ENCODE measurements around the gene DYNLRB2. TPM values are rescaled to one million over a fixed set of nuclear protein-coding genes. Genes with fewer than 3 reads are reported as not detected.

Gene DYNLRB2
- total RNA-seq (10 to 100 TPM in 1 of 7 donors, 1 to 10 TPM in 6; 1.2 to 20.0 (median 3.0) TPM), polyA plus RNA-seq (1 to 10 TPM; 1.7 to 1.9 TPM)
- long read RNA-seq, donor 1, result 0 reads
- long read RNA-seq, donor 2, partial matches to known transcripts, result 0 of 3 reads
- long read RNA-seq, donor 2, other reads (novel, unspliced or antisense), result 0 of 3 reads
- long read RNA-seq, donor 3, partial matches to known transcripts, result 0 of 2 reads
- long read RNA-seq, donor 3, other reads (novel, unspliced or antisense), result 1 of 2 reads

GRCh38 chr16:80540516-80541305 lies at the start of gene DYNLRB2:
Gene DYNLRB2 (plus strand): TSS chr16:80540993. CDS start chr16:80541077, 84 bp downstream.
- peaks cover 4% of the 10 kb centered on the region for H3K27me3 ChIP-seq

GRCh38 chr16:80500116-80500859 lies 40.5 kb upstream of the DYNLRB2 start:
- WGBS, 3 donors, result 72 to 75% (median 75%) methylated on average over 11 of the region's 11 CpGs
- no peak for TF ChIP-seq CTCF (IDR thresholded peaks at IDR 0.05)

More at GRCh38 chr16:80540516-80541305, at the start of gene DYNLRB2:
- H3K36me3 ChIP-seq, result no peaks in the 10 kb centered on the region
- intact Hi-C loops (cut with DNase I), result no loop called here
- H3K27ac ChIP-seq, result peak within 1 kb of the TSS in 1 of 2 donors; percentile 46
- 1 to 2% (median 2%) methylated on average over 55 of the region's 55 CpGs for WGBS, 3 donors
- TF ChIP-seq EP300 (IDR thresholded peaks at IDR 0.05) (no peak), CTCF (IDR thresholded peaks at IDR 0.05) (peak in 1 of 3 donors; percentile 6), POLR2A (IDR thresholded peaks at IDR 0.05) (peak; percentile 12)
- H3K4me1 ChIP-seq (ENCODE audit: insufficient read depth), result no peaks in the 10 kb centered on the region
- peak within 1 kb of the TSS; percentile 48 for H3K4me3 ChIP-seq
- no peaks in the 10 kb centered on the region for H3K9me3 ChIP-seq
- peak; percentile 92 to 96 (median 93) for DNase-seq

GRCh38 chr16:80500961-80501525 lies 39.8 kb upstream of the DYNLRB2 start:
- TF ChIP-seq CTCF (IDR thresholded peaks at IDR 0.05), result no peak
- TF ChIP-seq EP300 (IDR thresholded peaks at IDR 0.05), result no peak
- no peak for TF ChIP-seq POLR2A (IDR thresholded peaks at IDR 0.05)
- Histone ChIP-seq H3K27ac (no peak overlapping the region), H3K36me3 (no peaks in the 10 kb centered on the region), H3K4me1 (ENCODE audit: insufficient read depth) (no peaks in the 10 kb centered on the region), H3K27me3 (no peaks in the 10 kb centered on the region), H3K9me3 (no peaks in the 10 kb centered on the region), H3K4me3 (no peak overlapping the region)
- 60 to 66% (median 66%) methylated on average over 3 of the region's 3 CpGs for WGBS, 3 donors
- intact Hi-C loops (cut with DNase I), result no loop called here
- DNase-seq, result no peak

More at GRCh38 chr16:80500116-80500859, 40.5 kb upstream of the DYNLRB2 start:
- H3K36me3 ChIP-seq, result no peaks in the 10 kb centered on the region
- no peaks in the 10 kb centered on the region for H3K27me3 ChIP-seq
- intact Hi-C loops (cut with DNase I), result no loop called here
- H3K4me3 ChIP-seq, result no peak overlapping the region
- no peaks in the 10 kb centered on the region for H3K9me3 ChIP-seq
- H3K27ac ChIP-seq, result no peak overlapping the region
- no peaks in the 10 kb centered on the region for H3K4me1 ChIP-seq (ENCODE audit: insufficient read depth)
- no peak for DNase-seq

GRCh38 chr16:80503107-80503506 lies 37.7 kb upstream of the DYNLRB2 start:
- H3K27ac ChIP-seq, result no peak overlapping the region
- no peak for DNase-seq
- intact Hi-C loops (cut with DNase I), result no loop called here
- H3K4me3 ChIP-seq, result no peak overlapping the region
- no peaks in the 10 kb centered on the region for H3K36me3 ChIP-seq
- TF ChIP-seq POLR2A (IDR thresholded peaks at IDR 0.05) (no peak), EP300 (IDR thresholded peaks at IDR 0.05) (no peak), CTCF (IDR thresholded peaks at IDR 0.05) (no peak)
- H3K9me3 ChIP-seq, result no peaks in the 10 kb centered on the region
- 20 to 29% (median 21%) methylated on average over 2 of the region's 2 CpGs for WGBS, 3 donors
- H3K27me3 ChIP-seq, result no peaks in the 10 kb centered on the region
- H3K4me1 ChIP-seq (ENCODE audit: insufficient read depth), result no peaks in the 10 kb centered on the region
